ENCODE results near the gene TDRD9.
"Not testable (repeated sequence)": the region's sequence is repeated elsewhere in the genome, so short reads cannot be mapped to it uniquely, and the experiment has no call there.

Gene TDRD9

GRCh38 chr14:103928011-103928890 is at the start of gene TDRD9:
Gene TDRD9 (plus strand): TSS chr14:103928456. CDS start chr14:103928510, 54 bp downstream.
- DNase-seq (ENCODE audit: low spot score): no peak

GRCh38 chr14:103879118-103879569 is 49.1 kb upstream of the TDRD9 start:
- no peak for DNase-seq (ENCODE audit: low spot score)

GRCh38 chr14:103879570-103880347 is 48.5 kb upstream of the TDRD9 start:
- no peak for DNase-seq (ENCODE audit: low spot score)

- no peak for DNase-seq (ENCODE audit: low spot score)
Measured at GRCh38 chr14:103880348-103881267, 47.6 kb upstream of the TDRD9 start.

GRCh38 chr14:103881268-103882201 is 46.7 kb upstream of the TDRD9 start:
- no peak for DNase-seq (ENCODE audit: low spot score)

- DNase-seq (ENCODE audit: low spot score): no peak
Measured at GRCh38 chr14:103882503-103883262, 45.6 kb upstream of the TDRD9 start.

- DNase-seq (ENCODE audit: low spot score): no peak
Measured at GRCh38 chr14:103883263-103883523, 45.1 kb upstream of the TDRD9 start.

- DNase-seq (ENCODE audit: low spot score): no peak
Measured at GRCh38 chr14:103884854-103885253, 43.4 kb upstream of the TDRD9 start.

GRCh38 chr14:103885509-103885932 is 42.7 kb upstream of the TDRD9 start:
- no peak for DNase-seq (ENCODE audit: low spot score)

GRCh38 chr14:103886304-103887169 is 41.7 kb upstream of the TDRD9 start:
- DNase-seq (ENCODE audit: low spot score): no peak

GRCh38 chr14:103887170-103887501 is 41.1 kb upstream of the TDRD9 start:
- DNase-seq (ENCODE audit: low spot score): no peak

- DNase-seq (ENCODE audit: low spot score): no peak
Measured at GRCh38 chr14:103887557-103888115, 40.6 kb upstream of the TDRD9 start.

GRCh38 chr14:103889002-103889312 is 39.3 kb upstream of the TDRD9 start:
- not testable (repeated sequence) for DNase-seq (ENCODE audit: low spot score)

GRCh38 chr14:103889313-103890051 is 38.8 kb upstream of the TDRD9 start:
- no peak for DNase-seq (ENCODE audit: low spot score)

GRCh38 chr14:103890052-103890371 is 38.2 kb upstream of the TDRD9 start:
- no peak for DNase-seq (ENCODE audit: low spot score)

GRCh38 chr14:103890821-103891666 is 37.2 kb upstream of the TDRD9 start:
- DNase-seq (ENCODE audit: low spot score): no peak

- DNase-seq (ENCODE audit: low spot score): no peak
Measured at GRCh38 chr14:103891667-103892215, 36.5 kb upstream of the TDRD9 start.

Measured in CD4-positive, alpha-beta T cell treated with Interleukin-15 for 4 hours (primary cell).